Activated naive CD4-positive, alpha-beta T cell treated with anti-CD3 and anti-CD28 coated beads, Interleukin-2, amount 50 U/mL, for 72 hours (primary cell): Measurements from ENCODE around the gene ASPG. TPM values are rescaled to one million over a fixed set of nuclear protein-coding genes. Genes with fewer than 3 reads are reported as not detected.

Source experiments
- ATAC-seq, 2 donors: fragments of 150-1000 bp; cut with Tn5 transposase; 2 replicates each; pipeline ENCODE4 v1.10.0; 2021; ENCODE audit warnings: mild to moderate bottlenecking in 2 of 2, moderate library complexity in 2 of 2
- DNase-seq, 2 donors: peaks; one replicate each; pipeline ENCODE4 v3.0.0; 2021 to 2022; ENCODE audit warnings: low spot score in 2 of 2
- H3K27ac Mint-ChIP-seq, 2 donors: one replicate each; pipeline ENCODE4 v1.8.0; 2022; ENCODE audit warnings: mild to moderate bottlenecking in 2 of 2, mixed read lengths in 2 of 2
- H3K36me3 Mint-ChIP-seq, 2 donors: one replicate each; pipeline ENCODE4 v1.8.0; 2022; ENCODE audit warnings: mixed read lengths in 2 of 2
- H3K9me3 Mint-ChIP-seq, 2 donors: one replicate each; pipeline ENCODE4 v1.8.0; 2022; ENCODE audit warnings: mixed read lengths in 2 of 2
- total RNA-seq, 2 donors: library from RNA; stranded (reverse); gene quantifications; one replicate each; pipeline ENCODE4 v1.2.3, GENCODE V29; 2022

ASPG gene
- total RNA-seq: not detected

DNA sequence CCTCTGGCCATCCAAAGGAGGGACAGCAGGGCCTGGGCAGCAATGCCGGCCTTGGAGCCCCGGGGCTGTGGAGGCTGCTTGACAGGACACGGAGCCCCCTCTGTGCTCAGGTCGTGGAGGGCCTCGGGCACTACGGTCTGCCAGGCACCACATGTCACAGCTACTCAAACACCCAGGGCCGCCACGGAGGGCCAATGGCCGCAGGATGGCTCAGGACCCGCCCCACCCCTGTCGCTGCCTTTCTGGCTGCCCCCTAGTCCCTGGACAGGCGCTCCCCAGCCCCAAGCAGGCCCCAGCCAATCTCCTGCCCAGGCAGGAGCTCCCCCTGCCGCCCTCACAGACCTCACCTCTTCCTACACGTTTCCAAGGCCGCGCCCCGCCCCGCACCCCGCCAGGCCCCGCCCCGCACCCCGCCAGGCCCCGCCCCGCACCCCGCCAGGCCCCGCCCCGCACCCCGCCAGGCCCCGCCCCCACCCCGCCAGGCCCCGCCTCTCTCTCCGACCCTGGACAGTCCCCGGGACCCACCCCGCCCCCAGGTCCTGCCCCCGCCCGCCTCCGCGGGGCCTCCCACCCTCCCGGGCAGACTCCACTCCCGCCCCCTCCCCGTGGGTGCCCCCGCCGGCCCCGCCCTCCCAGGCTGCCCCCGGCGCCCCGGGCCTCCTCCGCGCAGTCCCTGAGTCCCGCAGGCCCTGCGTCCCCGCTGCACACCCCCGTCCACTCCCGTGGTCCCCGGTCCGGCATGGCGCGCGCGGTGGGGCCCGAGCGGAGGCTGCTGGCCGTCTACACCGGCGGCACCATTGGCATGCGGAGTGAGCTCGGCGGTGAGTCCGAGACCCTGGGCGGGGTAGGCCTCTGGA, at the start of gene ASPG:
ASPG (plus strand) TSS at position 669 of the 857 bp plus-strand sequence; CDS start at position 740, 71 bp downstream.
- DNase-seq: no peak
- Mint-ChIP-seq H3K27ac (no peak within 1 kb of the TSS), H3K9me3 (no peaks in the 10 kb centered on the region), H3K36me3 (no peaks in the 10 kb centered on the region)
- ATAC-seq: peak in 1 of 2 donors; percentile 75

DNA sequence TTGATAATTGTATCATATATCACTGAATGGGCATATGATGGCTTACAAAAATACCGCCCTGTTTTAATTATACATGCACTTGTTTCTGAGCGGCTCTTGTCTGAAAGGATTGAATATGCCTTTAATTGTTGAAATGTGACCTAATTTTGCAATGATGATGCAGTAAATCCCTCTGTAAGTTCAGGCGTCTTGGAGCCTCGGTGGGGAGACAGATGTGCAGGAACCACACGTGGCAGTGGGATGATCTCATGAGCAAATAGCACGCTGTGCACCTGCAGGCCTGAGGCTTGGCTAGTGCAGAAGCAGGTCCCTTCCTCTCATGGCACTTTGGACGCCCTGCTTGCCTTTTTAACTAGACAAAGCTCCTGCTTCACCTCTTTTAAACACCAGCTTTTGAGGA, 49.3 kb upstream of the ASPG start:
- DNase-seq (no peak), ATAC-seq (no peak)
- Mint-ChIP-seq H3K27ac (no peak overlapping the region), H3K9me3 (no peaks in the 10 kb centered on the region), H3K36me3 (no peaks in the 10 kb centered on the region)

DNA sequence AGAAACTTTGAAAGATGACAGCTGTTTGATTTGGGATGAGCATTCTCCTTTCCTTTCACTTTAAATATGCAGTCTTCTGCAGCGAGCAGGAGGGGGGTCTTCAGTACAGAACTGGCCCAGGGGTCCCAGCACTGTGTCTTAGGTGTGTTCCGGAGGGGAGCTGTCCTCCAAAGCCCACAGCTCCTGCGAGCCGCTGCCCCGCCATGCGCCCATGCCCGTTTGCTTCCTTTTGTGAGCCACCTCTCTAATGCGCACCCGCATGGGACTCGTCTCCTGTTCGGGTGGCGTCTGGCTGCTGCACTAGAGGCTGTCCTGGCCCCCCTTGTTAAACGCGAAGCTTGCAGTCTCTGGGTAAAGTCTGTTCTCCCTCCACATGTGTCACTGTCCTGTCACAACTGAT, 48.4 kb upstream of the ASPG start:
- H3K27ac Mint-ChIP-seq: no peak overlapping the region
- no peak for ATAC-seq
- no peaks in the 10 kb centered on the region for H3K36me3 Mint-ChIP-seq

DNA sequence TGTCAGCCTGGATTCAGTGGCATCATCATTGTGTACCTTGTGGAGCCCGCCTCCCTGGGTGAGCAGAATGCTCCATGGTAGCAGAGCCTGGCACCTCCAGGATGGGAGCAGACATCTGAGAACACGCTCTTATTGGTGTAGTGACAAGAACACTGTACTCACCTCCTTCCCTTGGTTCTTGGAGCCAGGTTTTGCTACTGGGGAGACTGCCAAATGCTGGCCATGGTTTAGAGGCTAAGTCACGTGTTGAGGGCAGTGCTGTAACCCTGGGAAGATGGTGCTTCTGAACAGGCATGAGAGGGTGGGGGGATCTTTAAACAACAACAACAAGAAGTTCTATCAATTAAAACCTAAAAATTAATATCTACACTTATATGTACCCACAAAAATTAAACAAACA, 47.6 kb upstream of the ASPG start:
- Mint-ChIP-seq H3K36me3 (no peaks in the 10 kb centered on the region), H3K27ac (no peak overlapping the region), H3K9me3 (no peaks in the 10 kb centered on the region)
- DNase-seq (no peak), ATAC-seq (no peak)

More for the DNA sequence above, 48.4 kb upstream of the ASPG start:
- no peaks in the 10 kb centered on the region for H3K9me3 Mint-ChIP-seq
- no peak for DNase-seq

DNA sequence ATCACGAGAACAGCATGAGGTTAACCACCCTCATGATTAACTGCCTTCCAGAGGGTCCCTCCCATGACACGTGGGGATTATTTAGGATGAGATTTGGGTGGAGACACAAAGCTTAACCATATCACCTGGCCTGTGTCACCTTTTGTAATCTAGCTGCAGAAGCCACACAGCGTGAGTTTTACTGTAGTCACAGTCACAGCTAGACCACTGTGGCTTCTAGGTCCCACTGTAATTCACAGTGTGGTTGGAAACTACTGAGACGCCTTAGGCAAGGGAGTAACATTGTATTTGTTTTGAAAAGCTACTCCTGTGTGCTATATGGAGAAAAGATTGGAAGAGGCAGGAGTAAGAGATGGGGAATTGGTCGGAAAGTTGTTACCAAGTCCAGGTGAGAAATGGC, 46.3 kb upstream of the ASPG start:
- Mint-ChIP-seq H3K27ac (no peak overlapping the region), H3K9me3 (no peaks in the 10 kb centered on the region), H3K36me3 (no peaks in the 10 kb centered on the region)
- ATAC-seq: peak in 1 of 2 donors; percentile 44
- no peak for DNase-seq

DNA sequence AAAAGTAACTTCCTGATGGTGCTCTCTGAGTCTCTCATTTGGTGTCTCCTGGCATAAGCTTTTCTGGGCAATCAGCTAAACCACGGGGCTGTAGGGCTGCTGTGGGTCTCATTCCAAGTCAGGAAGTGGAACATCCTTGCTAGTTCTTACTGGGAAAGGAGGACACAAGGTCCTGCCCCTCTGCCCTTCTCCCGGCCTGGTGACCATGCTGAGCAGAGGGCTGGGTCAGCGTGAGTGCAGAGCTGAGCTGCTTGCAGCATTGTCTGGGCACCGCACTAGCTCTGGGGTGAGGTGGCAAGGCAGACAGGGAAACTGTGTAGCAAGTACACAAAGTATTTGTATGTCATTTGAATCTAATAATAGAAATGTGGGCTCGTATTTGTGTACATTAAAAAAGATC, 45.0 kb upstream of the ASPG start:
- DNase-seq (no peak), ATAC-seq (no peak)
- no peak overlapping the region for H3K27ac Mint-ChIP-seq
- no peaks in the 10 kb centered on the region for H3K36me3 Mint-ChIP-seq
- H3K9me3 Mint-ChIP-seq: no peaks in the 10 kb centered on the region

DNA sequence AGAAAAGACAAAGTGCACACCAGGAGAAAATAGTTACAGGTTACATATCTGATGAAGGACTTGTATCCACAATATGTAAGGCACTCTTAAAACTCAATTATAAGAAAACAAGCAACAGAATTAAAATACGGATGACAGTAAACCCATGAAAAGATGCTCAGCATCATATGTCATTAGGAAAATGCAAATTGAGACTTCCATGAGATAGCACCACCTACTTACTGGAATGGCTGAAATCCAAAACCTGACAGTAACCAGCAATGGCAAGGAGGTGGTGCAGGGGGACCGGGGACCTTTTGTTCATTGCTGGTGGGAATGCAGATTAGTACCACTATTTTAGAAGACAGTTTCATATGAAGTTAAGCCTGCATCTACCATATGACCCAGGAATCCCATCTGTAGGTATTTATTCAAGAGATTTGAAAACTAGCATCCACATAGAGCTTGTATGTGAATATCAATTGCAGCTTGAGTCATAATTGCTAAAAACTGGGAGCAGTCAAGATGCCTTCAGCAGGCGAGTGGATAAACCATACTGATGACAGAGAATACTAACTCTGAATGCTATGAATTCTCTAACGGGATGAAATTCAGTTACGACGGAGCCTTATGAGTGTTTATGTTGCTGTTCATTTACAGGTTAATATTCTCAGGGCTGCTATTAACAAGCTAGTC, 43.9 kb upstream of the ASPG start:
- no peaks in the 10 kb centered on the region for H3K9me3 Mint-ChIP-seq
- H3K36me3 Mint-ChIP-seq: no peaks in the 10 kb centered on the region
- ATAC-seq (no peak), DNase-seq (no peak)
- H3K27ac Mint-ChIP-seq: no peak overlapping the region

DNA sequence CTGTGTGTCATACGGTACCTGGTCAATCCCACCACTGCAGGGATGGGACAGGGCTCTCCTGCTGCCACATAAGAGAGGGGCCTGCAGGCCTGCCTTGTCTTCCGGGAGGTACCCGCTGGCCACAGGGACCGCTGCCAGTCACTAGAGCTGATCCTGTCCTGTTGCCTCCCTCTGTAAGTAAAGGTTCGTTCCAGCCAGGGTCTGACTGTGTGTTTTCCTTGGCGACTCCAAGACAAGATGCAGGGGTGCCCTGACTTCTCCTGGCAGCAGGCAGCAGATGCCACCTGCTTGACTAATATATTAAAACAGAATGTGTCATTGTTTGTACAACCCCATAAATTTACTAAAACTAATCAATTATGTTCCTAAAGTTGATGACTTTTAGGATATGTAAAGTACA, 41.5 kb upstream of the ASPG start:
- Mint-ChIP-seq H3K9me3 (no peaks in the 10 kb centered on the region), H3K36me3 (no peaks in the 10 kb centered on the region), H3K27ac (no peak overlapping the region)
- DNase-seq (no peak), ATAC-seq (no peak)

DNA sequence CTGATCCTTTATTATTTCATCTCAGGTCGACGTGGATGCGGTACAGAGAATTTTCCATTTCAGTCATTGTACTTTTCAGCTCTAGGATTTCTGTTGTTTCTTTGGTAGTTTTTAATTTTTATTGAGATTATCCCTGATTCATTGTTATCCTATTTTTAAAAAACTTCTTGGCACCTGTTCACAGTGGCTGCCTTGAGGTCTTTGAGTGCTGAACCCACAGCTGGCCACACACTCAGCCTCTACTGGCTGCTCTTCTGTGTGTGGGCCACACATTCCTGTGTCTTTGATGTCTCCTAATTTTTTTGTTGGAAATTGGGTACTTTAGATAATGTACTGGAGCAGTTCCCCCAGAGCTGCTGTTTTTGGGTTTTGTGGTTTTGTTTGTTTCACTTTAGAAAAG, 37.7 kb upstream of the ASPG start:
- Mint-ChIP-seq H3K27ac (no peak overlapping the region), H3K9me3 (no peaks in the 10 kb centered on the region), H3K36me3 (no peaks in the 10 kb centered on the region)
- DNase-seq: no peak
- no peak for ATAC-seq

DNA sequence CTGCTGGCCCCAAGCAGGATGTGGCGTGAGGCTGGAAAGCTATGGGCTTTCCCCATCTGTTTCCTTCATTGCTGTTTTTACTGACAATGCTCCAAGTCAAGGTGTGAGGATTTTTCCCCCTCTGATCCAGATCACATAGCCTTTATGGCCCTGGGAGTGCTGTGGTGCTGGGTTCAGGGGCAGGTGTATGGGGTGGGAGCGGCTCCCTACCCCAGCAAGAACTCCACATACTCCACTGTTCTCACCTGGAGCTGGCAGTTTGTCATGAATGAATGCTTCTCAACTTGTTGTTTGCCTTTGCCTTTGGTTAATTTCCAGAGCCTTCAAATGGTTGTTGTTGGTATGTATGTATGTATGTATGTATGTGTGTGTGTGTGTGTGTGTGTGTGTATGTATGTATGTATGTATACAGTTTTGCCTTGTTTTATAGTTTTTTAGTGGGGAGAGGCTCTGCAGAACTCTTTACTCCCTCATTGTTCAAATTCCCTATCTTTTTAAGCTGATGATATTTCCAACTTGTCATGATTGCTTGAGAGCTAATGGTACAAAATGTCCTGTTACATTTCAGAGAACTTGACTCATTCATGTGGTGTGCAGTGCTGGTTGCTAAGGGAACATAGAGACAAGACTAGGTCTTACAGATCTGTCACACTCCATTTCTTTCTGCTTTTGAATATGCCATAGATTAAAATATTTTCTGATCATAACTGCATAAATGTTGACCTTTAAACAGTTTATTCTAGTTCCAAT, 36.6 kb upstream of the ASPG start:
- no peak for DNase-seq
- Mint-ChIP-seq H3K36me3 (no peaks in the 10 kb centered on the region), H3K9me3 (no peaks in the 10 kb centered on the region), H3K27ac (no peak overlapping the region)
- ATAC-seq: no peak

DNA sequence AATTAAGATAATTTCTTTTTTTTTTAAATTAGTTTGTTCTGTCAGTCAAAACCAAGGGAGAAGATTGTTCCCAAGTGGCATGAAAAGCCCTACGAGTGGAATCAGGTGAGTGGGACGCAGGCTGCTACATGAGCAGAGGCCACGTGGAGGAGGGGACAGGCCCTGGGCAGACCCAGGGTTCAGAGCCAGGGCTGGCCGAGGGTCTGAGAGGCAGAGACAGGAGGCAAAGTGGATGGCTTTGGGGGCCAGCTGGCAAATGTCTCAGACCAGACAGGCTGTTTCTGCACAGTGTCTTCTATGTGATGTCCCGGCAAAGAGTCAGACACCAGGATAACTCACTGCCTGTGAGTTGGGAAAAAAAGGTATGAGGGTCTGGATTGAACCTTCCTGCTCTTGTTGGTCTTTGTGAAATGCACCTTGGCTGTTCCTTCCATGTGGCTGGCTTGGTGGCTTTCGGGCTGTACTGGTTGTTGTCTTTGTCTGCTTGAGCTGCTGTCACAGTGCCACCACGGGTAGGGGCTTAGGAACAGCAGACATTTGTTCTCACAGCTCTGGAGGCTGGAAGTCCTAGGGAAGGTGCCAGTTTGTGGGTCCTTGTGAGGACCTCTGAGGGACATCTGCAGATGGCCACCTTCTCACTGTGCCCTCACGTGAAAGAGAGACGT, 35.8 kb upstream of the ASPG start:
- DNase-seq (no peak), ATAC-seq (no peak)
- Mint-ChIP-seq H3K36me3 (no peaks in the 10 kb centered on the region), H3K9me3 (no peaks in the 10 kb centered on the region), H3K27ac (no peak overlapping the region)

DNA sequence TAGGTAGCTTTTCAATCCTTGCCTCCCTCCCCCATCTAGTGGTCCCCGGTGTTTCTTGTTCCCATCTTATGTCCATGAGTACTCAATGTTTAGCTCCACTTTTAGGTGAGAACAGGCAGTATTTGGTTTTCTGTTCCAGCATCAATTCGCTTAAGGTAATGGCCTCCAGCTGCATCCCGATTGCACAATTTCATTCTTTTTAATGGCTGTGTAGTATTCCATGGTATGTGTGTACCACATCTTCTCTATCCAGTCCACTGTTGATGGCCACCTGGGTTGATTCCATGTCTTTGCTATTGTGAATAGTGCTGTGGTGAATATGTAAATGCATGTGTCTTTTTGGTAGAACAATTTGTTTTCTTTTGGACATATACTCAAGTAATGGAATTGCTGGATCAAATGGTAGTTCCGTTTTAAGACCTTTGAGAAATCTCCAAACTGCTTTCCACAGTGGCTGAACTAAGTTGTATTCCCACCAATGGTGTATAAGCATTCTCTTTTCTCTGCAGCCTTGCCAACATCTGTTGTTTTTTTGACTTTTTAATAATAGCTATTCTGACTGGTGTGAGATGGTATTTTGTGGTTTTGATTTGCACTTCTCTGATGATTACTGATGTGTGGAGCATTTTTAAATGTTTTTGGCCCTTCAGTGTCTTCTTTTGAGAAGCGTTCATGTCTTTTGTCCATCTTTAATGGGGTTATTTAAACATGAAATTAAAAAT, 34.2 kb upstream of the ASPG start:
- DNase-seq: no peak
- no peaks in the 10 kb centered on the region for H3K36me3 Mint-ChIP-seq
- no peak overlapping the region for H3K27ac Mint-ChIP-seq
- no peak for ATAC-seq
- H3K9me3 Mint-ChIP-seq: no peaks in the 10 kb centered on the region

DNA sequence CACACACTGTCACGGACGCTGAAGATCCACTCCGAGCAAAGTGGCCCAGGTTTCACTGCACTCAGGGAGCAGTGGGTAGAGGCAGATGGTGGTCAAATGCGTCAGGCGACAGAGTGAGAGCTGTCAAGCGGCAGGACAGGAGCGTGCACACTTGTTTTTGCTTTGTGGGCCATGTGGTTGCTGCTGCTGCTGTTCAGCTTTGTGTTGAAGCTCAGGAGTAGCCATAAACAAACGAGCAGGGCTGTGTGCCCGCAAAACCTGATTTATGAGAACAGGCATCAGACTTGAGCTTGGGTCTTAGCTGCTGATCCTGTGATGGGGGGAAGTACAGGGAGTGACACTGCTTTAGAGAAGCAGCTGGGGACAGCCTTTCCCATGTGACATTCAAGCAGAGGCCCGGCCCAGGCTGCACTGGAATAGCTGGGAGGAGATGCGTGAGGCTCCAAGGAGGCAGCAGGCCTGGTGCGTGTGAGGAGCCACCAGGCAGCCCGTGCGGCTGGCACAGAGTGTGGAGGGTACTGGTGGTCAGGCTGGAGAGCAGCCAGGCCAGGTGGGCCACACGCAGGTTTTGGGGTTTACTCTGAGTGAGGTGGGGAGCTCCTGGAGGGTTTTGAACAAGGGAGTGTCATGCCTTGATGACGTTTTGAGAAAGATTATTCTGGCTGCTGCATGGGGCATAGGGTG, 31.1 kb upstream of the ASPG start:
- Mint-ChIP-seq H3K9me3 (no peaks in the 10 kb centered on the region), H3K36me3 (no peaks in the 10 kb centered on the region), H3K27ac (peak overlapping the region in 1 of 2 donors; percentile 33)
- no peak for DNase-seq
- no peak for ATAC-seq

DNA sequence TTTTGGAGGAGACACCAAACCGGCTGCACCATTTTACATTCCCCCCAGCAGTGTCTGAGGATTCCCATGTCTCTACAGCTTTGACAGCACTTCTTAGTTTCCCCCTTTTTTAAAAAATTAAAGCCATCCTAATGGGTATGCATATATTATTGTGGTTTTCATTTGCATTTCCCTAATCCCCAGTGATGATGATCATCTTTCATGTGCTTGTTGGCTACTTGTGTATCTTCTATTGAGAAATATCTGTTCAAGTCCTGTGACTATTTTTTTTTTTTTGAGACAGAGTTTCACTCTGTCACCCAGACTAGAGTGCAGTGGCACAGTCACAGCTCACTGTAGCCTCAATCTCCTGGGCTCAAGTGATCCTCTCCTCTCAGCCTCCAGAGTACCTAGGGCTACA, 23.2 kb upstream of the ASPG start:
- H3K27ac Mint-ChIP-seq: no peak overlapping the region
- DNase-seq (no peak), ATAC-seq (no peak)
- H3K36me3 Mint-ChIP-seq: peaks cover 4 to 7% of the 10 kb centered on the region in 2 donors
- peaks cover 4% of the 10 kb centered on the region in 2 donors for H3K9me3 Mint-ChIP-seq

DNA sequence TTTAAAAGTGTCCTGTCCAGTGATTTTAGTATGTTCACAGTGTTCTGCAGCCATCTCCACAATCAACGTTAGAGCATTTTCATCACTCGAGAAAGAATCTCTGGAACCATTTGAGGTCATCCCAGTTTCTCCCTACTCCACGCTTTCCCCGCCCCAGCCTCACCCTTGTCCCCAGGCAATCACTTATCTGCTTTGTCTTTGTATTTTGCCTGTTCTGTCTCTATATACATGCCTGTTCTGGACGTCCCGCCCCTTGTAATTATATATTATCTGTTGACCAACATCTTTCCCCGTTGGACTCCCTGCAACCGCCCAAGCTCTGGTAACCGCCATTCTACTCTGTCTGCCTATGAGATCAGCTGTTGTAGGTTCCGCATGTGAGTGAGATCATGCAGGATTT, 21.5 kb upstream of the ASPG start:
- H3K27ac Mint-ChIP-seq: no peak overlapping the region
- DNase-seq: no peak
- H3K36me3 Mint-ChIP-seq: peaks cover 8 to 10% of the 10 kb centered on the region in 2 donors
- H3K9me3 Mint-ChIP-seq: peaks cover 7 to 8% of the 10 kb centered on the region in 2 donors
- ATAC-seq: no peak

DNA sequence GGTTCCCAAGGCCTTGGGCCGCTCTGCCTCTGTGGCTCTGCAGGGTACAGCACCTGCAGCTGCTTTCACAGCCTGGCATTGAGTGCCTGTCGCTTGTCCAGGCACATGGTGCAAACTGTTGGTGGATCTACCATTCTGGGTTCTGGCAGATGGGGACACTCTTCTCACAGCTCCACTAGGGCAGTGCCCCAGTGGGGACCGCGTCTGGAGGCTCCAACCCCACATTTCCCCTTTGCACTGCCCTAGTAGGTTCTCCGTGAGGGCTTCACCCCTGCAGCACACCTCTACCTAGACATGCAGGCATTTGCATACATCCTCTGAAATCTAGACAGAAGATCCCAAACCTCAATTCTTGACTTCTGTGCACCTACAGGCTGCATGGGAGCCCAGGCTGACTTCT, 19.2 kb upstream of the ASPG start:
- Mint-ChIP-seq H3K9me3 (peaks cover 7 to 8% of the 10 kb centered on the region in 2 donors), H3K36me3 (peaks cover 8 to 10% of the 10 kb centered on the region in 2 donors), H3K27ac (no peak overlapping the region)
- DNase-seq (no peak), ATAC-seq (no peak)
